ENCODE measurements around the gene FMO5.

FMO5 gene

GRCh38 chr1:147223740-147224615 lies 1.2 kb downstream of the FMO5 start:
- in situ Hi-C loops (cut with MboI; ENCODE audit: low sequenced_read_pairs, unreplicated experiment): loop anchor here (10.0 kb wide), 1 partner anchor 49 kb away; the partner anchor contains the start of gene PRKAB2

GRCh38 chr1:147218606-147219005 lies 6.5 kb downstream of the FMO5 start:
- TF ChIP-seq CTCF (IDR thresholded peaks at IDR 0.05; ENCODE audit: borderline replicate concordance, control extremely low read depth, extremely low read depth, insufficient read depth, missing control alignments): no peak
- in situ Hi-C loops (cut with MboI; ENCODE audit: low sequenced_read_pairs, unreplicated experiment): no loop called here

More at GRCh38 chr1:147223740-147224615, 1.2 kb downstream of the FMO5 start:
- no peak for DNase-seq (ENCODE audit: low spot score)
- no peak for TF ChIP-seq CTCF (IDR thresholded peaks at IDR 0.05; ENCODE audit: borderline replicate concordance, control extremely low read depth, extremely low read depth, insufficient read depth, missing control alignments)

GRCh38 chr1:147217141-147217540 lies 8.0 kb downstream of the FMO5 start:
- in situ Hi-C loops (cut with MboI; ENCODE audit: low sequenced_read_pairs, unreplicated experiment): no loop called here

More at GRCh38 chr1:147218606-147219005, 6.5 kb downstream of the FMO5 start:
- DNase-seq (ENCODE audit: low spot score): no peak

GRCh38 chr1:147216124-147216523 lies 9.0 kb downstream of the FMO5 start:
- no peak for TF ChIP-seq CTCF (IDR thresholded peaks at IDR 0.05; ENCODE audit: borderline replicate concordance, control extremely low read depth, extremely low read depth, insufficient read depth, missing control alignments)
- no peak for DNase-seq (ENCODE audit: low spot score)
- in situ Hi-C loops (cut with MboI; ENCODE audit: low sequenced_read_pairs, unreplicated experiment): no loop called here

More at GRCh38 chr1:147217141-147217540, 8.0 kb downstream of the FMO5 start:
- no peak for TF ChIP-seq CTCF (IDR thresholded peaks at IDR 0.05; ENCODE audit: borderline replicate concordance, control extremely low read depth, extremely low read depth, insufficient read depth, missing control alignments)
- no peak for DNase-seq (ENCODE audit: low spot score)

- in situ Hi-C loops (cut with MboI; ENCODE audit: low sequenced_read_pairs, unreplicated experiment): no loop called here
- no peak for DNase-seq (ENCODE audit: low spot score)
- TF ChIP-seq CTCF (IDR thresholded peaks at IDR 0.05; ENCODE audit: borderline replicate concordance, control extremely low read depth, extremely low read depth, insufficient read depth, missing control alignments): no peak
Observed at GRCh38 chr1:147215540-147215916, 9.6 kb downstream of the FMO5 start.

GRCh38 chr1:147214842-147215539 lies 10.1 kb downstream of the FMO5 start:
- DNase-seq (ENCODE audit: low spot score): no peak
- TF ChIP-seq CTCF (IDR thresholded peaks at IDR 0.05; ENCODE audit: borderline replicate concordance, control extremely low read depth, extremely low read depth, insufficient read depth, missing control alignments): no peak
- in situ Hi-C loops (cut with MboI; ENCODE audit: low sequenced_read_pairs, unreplicated experiment): no loop called here
